GM21515 (cell line): ENCODE data around the gene BFSP1.

Experiments used
- ATAC-seq: cut with Tn5 transposase; IDR thresholded peaks from one replicate; pipeline ENCODE4 v1.9.1; 2021; ENCODE audit not compliant: unreplicated experiment

Gene BFSP1

DNA sequence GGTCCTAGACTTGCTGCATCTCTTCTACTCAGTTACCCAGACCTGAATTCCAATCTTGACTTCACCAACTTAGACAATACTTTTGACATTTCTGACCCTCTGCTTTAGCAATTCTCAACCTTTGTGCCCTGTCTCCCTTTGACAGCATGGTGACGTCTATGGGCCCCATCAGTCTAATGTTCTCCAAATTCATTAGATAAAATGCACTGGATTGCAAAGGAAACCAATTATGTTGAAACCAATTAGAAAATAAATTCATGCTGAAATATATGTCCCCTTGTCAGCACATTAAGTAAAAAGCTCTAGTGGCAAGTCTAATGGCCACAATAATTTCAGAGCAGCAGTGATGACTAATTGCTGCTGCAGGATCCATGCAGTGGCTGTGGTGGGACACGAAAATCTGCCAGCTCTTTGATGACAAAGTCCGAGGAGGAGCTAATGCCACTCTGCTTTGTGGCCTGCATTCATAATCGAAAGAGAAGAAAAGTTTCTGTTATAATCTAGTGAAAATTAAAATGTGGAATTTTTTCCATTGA lies 64.0 kb downstream of the BFSP1 start:
- ATAC-seq = no peak

DNA sequence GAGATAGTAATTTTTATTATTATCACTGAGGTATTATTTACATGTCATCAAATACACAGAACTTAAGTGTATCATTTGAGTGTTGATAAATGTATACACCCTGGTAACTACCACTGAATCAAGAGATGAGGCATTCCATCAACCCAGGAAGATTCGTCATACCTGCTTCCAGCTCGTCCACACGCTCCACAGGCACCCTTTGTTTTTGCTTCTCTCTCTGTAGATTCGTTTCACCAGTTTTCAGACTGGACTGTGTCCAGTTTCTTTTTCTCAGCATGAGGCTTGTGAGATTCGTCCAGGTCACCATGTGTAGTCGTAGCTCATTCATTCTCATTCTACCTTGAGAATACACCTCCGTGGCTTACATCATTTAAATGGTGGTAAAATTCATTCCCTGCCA lies 64.5 kb downstream of the BFSP1 start:
- no peak for ATAC-seq

DNA sequence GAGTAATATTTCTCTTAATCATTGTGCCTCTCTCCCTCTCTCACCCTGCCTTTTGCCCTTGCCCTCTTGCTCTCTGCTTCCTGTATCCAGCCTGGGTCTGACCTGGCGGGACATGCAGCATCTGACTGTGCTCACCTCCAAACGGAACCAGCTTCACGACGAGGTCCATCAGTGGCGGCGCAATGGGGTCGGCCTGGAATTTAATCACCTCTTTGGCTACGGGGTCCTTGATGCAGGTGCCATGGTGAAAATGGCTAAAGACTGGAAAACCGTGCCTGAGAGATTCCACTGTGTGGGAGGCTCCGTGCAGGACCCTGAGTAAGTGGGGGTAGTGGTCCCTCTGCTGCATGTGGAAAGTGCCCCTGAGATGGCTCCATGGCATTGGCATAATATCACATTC lies 65.9 kb downstream of the BFSP1 start:
- no peak for ATAC-seq

DNA sequence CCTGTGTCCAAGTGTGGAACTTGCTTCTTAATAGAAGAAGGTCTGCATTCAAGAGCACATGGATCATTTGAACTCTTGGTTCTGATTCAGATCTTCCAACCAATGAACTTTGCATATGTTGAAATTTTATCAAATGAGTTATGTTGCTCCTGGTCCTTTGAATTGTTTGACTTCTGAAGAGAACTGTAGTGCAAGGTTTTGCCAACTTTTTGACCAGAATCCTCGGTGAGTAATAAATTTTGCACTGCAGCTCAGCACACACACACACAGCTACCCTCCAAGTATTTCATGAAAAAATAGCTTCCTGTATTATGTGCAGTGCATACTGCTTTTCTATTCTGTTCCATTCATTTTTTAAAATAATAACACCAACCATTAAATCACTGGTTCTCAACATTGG lies 67.5 kb downstream of the BFSP1 start:
- no peak for ATAC-seq

DNA sequence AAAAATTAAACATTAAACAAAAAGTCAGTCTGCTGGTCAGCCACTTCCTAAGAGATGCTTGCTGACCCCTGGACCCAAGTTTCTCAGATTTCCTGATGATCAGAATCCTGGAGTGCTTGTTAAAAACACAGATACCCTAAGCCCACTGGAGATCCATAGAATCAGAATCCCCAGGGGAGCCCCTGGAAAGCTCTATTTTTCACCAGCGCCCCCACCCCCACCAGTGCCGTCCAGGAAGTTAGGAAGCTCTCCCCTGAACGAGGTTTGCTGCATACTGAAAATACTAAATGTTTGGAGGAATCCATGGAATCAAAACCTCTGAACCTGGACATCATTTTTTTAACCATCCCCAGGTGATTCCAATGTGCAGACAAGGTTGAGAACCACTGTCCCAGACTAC lies 69.2 kb downstream of the BFSP1 start:
- no peak for ATAC-seq

DNA sequence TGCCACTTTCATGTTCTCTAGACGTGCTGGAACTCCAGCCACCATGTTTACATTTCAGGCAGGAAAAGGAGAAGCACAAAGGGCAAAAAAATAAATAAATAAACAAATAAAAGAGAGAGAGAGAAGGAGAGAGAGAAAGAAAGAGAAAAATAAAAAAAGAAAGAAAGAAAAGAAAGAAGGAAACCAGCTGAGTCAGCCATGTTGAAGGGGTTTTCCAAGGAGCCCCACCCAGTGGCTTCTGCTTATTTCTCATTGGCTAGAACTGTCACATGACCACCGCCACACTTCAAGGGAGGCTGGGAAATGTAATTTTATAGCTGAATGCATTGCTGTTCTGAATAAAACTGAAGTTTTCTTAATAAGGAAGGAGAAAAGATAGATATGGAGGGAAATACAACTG lies 71.1 kb downstream of the BFSP1 start:
- no peak for ATAC-seq

DNA sequence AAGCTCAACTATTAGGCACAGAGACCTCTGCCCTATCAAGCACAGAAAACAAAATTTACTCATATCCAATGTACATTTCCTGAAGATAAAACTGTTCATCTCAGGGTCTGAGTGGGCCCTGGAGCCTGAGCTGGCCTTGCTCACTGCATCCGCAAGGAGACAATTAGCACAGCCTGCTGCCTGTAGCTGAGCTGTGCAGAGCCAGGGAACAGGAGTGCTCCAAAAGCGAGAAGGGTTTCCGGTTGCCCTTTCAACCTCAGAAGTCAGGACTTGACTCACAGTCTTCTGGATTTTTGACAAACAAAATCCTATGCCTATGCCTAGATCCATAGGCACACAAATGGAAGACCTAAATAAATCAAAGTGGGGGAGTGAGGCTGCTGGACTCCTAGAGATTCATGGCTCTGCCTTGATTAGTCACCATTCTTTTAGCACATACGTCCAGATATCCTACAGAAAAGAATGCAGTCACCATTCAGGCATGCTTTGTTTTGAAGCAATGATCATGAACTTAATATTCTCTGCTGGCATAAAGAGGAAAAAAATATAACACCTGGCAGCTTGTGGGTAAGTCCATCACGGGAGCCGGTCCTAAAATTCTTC lies 73.5 kb downstream of the BFSP1 start:
- no peak for ATAC-seq

DNA sequence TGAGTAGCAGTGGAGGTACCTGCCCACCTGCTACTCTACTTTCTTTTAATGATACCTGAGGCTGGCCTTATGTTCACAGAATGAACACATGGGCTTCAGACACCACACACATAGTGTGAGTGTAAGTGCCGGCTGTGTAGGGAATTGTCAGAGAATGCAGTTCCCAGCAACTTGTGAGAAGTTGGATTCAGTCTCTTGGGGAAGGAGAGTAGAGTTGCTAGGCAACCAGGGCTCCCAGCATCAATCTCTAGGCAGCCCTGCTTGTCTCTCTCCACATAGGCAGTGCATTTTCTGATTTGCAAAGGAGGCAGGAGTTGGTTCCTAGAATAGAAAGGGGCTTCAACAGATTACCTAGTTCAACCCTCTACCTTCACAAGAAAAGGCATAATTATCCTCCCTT lies 74.1 kb downstream of the BFSP1 start:
- ATAC-seq = no peak

DNA sequence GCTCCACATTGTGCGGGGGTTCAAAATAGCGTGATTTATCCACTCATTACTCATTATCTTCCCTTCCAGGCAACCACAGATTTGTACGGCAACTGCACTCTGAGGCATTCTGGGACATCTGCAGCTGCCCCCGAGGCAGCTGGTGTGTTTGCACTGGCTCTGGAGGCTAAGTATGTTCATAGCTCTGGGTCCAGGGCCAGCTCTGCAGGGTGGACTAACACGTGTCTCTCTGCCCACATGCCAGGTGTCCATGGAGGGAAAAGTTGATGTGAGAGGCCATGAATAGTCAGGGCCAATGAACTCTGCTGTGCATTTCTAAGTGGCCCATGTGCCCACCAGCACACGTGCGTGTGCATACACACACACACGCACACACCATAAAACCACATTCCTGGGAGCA lies 74.9 kb downstream of the BFSP1 start:
- no peak for ATAC-seq

DNA sequence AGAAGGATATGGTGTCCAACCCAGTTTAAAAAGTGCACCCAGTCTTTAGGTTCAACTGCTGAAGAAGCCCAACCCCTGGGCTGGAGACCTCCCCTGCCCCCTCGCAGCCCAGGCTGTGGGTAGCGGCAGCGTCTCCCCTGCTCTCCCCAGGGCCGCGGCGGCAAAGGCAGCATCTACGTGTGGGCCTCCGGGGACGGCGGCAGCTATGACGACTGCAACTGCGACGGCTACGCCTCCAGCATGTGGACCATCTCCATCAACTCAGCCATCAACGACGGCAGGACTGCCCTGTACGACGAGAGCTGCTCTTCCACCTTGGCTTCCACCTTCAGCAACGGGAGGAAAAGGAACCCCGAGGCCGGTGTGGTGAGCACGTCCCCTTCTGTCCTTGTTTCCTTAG lies 77.6 kb downstream of the BFSP1 start:
- ATAC-seq = no peak

DNA sequence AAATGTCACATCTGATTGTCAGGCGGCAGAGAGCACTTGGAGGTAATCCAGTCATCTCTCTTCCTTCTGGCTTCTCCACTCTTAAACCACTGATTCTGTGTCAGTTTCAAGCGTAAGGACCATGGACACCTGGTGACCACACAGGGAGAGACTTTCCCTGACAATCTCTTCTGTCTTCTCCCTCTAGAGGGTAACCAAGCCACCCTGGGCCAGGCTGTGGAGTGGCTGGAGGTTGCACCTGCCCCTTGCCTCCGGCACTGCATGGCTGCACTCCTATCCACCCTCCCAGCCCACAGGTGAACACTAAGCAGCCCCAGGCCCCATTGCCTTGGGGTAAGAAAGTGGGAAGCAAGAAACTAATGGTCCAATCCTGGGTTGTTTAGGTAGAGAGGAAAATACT lies 78.7 kb downstream of the BFSP1 start:
- ATAC-seq = no peak

DNA sequence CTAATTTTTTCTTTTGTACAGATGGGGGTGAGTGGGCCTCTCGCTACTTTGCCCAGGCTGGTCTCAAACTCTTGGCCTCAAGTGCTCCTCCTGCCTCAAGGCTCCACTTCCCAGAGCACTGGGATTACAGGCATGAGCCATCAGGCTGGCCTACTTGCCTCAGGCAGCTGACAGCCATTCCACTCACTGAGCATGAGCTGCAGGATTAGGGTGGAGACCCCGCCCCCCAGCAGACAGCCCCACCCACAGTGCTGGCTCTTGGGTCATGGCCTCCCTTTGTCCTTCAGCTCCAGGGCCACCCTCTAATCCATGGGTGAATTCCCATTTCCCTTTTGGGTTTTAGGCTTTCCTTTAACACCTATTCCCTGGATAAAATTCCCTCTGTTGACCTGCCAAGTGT lies 82.1 kb downstream of the BFSP1 start:
- ATAC-seq = no peak

DNA sequence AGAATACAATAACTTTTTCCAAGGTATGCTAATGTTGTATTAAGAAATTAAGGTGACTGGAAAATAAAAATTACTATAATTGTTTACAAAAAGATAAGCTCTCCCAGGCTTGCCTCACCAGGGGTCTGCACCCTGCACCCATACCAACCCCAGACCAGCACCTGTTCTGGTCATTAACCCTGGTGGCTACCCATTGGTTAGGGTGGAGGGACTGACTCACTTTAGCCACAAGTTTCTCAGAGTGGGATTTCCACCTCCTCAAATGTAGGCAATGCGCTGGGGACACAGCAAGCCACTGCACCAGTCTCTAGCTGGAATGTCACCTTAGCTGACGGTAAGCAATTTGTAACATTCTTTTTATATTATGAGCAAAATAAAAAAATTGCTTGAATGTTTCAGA lies 83.1 kb downstream of the BFSP1 start:
- no peak for ATAC-seq

DNA sequence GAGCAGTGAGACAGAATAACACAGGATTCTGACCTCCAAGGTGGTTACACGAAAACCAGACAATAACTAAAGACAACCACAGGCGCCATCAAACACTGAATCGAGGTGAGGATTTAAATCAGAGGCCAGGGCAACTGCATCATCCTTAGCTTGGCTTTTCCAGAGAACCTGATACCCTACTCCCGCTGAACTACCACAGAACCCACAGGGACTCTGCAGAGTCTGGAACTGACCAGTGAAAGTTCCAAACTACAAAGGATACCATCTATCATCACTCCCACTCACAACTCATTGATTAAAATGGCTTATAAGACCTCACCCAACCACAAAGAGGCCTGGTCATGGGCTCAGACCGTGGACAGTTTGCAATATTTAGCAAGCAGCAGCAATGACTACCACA lies 85.0 kb downstream of the BFSP1 start:
- no peak for ATAC-seq

DNA sequence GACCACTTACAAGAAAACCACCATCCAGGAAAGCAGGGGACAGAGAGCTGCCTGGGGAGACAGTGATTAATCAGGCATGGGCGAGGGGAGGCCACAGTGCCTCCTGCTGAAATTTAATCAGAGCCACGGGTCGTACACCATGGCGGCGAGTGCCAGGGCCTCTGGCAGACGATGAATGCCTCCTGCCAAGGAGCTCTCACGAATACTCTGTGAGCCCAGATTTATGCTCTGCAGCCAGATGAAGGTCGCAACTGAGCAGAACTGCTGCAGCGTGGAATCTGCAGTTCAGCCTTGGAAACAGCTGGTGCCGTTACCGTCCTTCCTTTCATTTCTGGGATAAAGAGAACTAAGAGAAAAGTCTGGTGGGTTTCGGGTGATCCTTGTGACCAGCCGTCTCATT lies 85.6 kb downstream of the BFSP1 start:
- no peak for ATAC-seq

DNA sequence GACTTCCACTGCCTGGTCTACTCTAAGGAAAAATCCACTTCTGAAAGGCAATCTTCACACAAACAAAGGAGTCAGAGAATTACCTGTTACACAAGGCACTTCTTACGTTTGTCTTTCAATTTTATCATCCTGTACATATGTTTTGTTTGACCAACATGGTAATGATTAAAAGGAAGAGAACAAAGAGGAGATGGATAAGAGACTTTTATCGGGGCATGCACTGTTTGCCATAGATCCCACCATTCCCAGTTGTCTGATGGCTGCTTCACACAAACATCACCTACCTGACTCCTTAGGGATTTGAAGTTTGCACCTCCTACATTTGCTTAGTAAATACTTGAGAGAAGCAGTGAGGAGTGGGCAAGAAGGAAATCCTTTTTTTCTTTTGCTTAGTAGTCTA lies 87.1 kb downstream of the BFSP1 start:
- ATAC-seq = no peak
